Keratinocyte (primary cell): Measurements from ENCODE around the gene FOXK1.

ENCODE experiments used
- EZH2 ChIP-seq: IDR thresholded peaks from one replicate; pipeline ENCODE4 v1.6.1; 2012; ENCODE audit warnings: inconsistent platforms, mild to moderate bottlenecking, low read length, moderate library complexity
- TF ChIP-seq, protein P1 (sequence below), 3 experiments: IDR thresholded peaks in 1 of 3; conservative IDR thresholded peaks in 1 of 3; optimal IDR thresholded peaks in 1 of 3; 2 replicates in 2 of 3; 3 replicates in 1 of 3; pipeline versions ENCODE3 to v1.5.1; 2011; ENCODE audit warnings: low read length in 3 of 3, mild to moderate bottlenecking in 3 of 3, moderate library complexity in 2 of 3, control low read depth in 1 of 3, inconsistent platforms in 1 of 3; ENCODE audit not compliant: insufficient read depth in 2 of 3; ENCODE audit errors: extremely low read depth in 1 of 3

DNA sequence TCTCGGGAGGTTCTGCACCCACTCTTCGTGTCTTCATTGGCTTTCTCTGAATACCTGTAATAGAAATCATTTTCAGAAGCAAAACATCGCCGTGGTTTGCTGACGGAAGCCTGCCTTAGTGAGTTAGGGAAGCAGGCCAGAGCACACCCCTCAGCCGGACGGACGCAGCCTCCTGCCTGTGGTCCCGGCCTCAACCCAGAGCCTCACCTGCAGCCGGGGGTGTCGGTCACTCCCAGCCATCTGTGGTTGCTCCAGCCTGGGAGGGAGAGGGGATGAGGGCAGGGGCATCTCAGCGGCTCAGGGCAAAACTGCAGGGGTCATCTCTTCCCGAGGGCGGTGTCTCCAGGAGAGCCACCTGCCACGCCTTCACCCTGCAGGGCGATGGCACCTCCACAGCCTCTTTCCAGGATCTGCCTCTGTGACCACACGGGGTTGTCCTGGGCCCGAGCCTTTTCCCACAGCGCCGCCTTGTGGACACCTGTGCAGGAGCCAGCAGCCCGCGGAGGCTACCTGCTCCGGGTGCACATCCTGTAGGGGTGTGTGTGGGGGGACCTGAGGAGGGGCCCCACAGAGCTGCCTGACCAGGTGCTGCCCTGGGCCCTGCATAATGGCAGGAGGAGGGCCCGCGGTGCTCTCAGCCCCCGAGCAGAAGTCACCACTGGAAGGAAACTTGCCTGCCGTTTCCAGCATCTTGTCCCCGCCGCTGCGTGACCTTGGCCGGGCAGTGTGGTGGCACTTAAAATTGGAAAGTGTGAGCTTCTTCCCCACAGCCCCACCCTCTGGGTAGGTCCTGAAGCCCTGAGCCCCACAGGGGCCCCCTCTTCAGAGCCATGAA, 71.7 kb downstream of the FOXK1 start:
- TF ChIP-seq, protein P1, sequence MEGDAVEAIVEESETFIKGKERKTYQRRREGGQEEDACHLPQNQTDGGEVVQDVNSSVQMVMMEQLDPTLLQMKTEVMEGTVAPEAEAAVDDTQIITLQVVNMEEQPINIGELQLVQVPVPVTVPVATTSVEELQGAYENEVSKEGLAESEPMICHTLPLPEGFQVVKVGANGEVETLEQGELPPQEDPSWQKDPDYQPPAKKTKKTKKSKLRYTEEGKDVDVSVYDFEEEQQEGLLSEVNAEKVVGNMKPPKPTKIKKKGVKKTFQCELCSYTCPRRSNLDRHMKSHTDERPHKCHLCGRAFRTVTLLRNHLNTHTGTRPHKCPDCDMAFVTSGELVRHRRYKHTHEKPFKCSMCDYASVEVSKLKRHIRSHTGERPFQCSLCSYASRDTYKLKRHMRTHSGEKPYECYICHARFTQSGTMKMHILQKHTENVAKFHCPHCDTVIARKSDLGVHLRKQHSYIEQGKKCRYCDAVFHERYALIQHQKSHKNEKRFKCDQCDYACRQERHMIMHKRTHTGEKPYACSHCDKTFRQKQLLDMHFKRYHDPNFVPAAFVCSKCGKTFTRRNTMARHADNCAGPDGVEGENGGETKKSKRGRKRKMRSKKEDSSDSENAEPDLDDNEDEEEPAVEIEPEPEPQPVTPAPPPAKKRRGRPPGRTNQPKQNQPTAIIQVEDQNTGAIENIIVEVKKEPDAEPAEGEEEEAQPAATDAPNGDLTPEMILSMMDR (optimal IDR thresholded peaks at IDR 0.05 in 1 of 3, IDR thresholded peaks at IDR 0.05 in 1 of 3, conservative IDR thresholded peaks at IDR 0.05 in 1 of 3; ENCODE audit: extremely low read depth in 1 of 3, insufficient read depth in 2 of 3, low read length in 3 of 3), result peak; percentile 77 to 99 (median 89)
- no peak for TF ChIP-seq EZH2
